HG02938 (cell line): Measurements from ENCODE around the gene CPSF4L.

Experiments
- ATAC-seq: cut with Tn5 transposase; IDR thresholded peaks from one replicate; pipeline ENCODE4 v1.9.1; 2021; ENCODE audit warnings: mild to moderate bottlenecking, moderate library complexity; ENCODE audit not compliant: unreplicated experiment

The CPSF4L gene

DNA sequence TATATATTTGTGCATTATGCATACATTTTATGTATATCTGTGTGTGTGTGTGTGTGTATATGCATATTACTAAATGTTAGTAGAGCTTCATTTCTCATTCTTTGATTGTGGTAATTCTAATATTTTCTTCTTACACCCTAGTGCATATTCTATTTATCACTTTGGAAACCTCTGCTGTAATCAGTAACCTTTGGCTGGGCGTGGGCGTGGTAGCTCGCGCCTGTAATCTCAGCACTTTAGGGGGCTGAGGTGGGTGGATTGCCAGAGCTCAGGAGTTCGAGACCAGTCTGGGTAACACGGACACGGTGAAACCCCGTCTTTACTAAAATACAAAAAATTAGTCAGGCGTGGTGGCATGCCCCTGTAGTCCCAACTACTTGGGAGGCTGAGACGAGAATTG lies 26.9 kb downstream of the CPSF4L start:
- ATAC-seq, result no peak

GRCh38 chr17:73232587-73233373 lies 28.9 kb downstream of the CPSF4L start:
- no peak for ATAC-seq

DNA sequence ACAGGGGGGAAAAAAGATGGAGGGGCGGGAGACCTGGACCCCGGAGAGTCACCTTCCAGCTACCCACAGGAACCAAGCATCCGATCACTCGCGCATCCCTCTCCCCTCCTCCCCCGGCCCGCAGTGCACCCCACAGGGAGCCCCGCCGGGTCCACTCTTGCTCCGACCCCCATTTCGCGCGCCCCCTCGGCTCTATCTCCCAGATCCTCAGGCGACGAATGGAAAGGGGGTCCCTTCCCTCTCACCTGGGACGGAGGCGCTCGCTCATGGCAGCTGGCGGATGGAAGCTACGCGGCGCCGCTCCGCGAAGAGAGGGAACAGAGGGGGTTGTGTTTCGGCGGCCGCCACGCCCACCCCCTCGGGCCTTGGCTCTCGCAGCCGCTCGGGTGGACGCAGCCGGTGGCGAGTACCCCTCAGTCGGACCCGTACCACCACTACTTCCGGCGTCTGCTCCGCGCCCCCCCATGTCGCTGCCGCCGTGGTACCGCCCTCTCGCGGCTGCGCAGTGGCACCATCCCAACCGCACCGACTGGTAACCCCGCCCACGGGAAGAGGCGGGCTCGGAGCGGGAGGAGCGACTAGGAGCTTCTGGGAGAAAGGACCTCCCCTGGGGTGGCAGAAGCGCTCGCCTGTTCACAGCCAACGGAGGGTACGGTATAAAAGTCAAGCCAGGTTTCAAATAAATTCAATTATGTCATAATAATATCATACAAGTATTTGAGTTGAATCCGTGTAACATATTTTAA lies 29.7 kb downstream of the CPSF4L start:
- ATAC-seq, result peak; percentile 72

GRCh38 chr17:73231395-73231794 lies 30.3 kb downstream of the CPSF4L start:
- ATAC-seq, result no peak

- no peak for ATAC-seq
Measured at GRCh38 chr17:73230088-73230487, 31.6 kb downstream of the CPSF4L start.

- ATAC-seq, result no peak
Measured at GRCh38 chr17:73228748-73229236, 32.9 kb downstream of the CPSF4L start.

DNA sequence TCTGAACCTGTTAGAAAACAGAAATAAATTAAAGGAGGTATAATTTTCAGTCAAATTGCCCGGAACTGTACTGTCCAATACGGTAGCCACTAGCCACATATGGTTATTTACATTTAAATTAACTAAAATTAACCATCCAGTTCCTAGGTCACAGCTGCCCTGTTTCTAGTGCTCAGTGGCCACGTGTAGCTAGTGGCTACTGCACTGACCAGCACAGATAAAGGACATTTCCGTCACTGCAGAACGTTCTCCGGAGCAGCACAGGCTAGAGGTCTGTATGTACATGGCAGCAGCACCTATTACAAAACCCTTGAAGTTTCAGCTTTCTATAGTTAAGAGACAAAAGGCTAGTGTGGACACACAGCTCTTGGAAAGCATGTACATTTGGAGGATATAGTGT lies 33.7 kb downstream of the CPSF4L start:
- ATAC-seq, result no peak

DNA sequence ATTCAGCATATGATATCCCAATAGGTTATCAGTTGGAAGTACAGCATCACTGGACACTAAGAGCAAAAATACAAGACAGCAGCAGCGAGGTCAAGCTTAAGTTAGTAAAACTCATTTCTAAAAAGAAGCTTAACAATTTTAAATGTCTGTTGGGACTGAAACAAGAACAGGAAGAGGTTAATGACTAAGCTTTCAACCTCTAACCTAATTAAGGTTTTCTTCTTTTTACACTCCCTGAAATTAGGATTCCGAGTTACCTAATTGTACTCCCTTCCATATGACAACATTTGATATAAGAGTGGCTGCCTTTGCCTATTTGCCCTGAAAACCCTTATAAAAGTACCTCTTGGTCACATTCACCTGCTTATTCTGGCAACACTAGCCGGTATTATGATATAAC lies 34.3 kb downstream of the CPSF4L start:
- no peak for ATAC-seq

GRCh38 chr17:73226556-73227172 lies 35.0 kb downstream of the CPSF4L start:
- no peak for ATAC-seq

GRCh38 chr17:73224663-73225305 lies 36.9 kb downstream of the CPSF4L start:
- ATAC-seq, result no peak

DNA sequence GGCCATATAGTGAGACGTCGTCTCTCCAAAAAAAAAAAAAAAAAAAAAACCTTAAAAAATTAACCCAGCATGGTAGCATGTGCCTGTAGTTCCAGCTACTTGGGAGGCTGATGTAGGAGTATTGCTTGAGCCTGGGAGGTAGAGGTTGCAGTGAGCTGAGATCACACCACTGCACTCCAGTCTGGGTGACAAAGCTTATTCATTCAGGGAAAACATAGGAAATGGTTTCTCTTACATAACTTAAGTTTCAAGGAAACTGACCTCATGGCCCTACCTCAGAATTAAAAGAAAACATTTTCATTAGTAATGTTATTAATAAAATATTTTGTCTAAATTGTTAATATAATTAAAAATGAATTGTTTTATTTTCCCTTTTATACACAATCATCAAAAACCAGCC lies 37.4 kb downstream of the CPSF4L start:
- no peak for ATAC-seq

DNA sequence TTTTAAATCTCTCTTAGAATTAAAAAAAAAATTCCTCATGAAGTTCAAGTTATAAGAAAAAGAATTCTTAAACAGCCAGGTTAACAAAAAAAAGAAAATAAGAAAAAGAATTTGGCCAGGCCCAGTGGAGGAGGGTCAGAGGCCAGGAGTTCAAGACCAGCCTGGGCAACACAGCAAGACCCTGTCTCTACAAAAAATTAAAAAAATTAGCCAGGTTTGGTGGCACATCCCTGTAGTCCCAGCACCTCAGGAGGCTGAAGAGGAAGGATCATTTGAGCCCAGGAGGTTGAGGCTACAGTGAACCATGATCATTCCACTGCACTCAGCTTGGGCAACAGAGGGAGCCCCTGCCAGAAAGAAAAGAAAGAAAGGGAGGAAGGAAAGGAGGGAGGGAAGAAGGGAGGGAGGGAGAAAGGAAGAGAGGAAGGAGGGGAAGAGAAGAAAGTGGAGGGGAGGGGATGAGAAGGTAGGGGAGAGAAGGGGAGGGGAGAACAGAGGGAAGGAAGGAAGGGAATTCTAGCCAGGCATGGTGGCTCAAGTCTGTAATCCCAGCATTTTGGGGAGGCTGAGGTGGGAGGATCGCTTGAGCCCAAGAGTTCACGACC lies 38.0 kb downstream of the CPSF4L start:
- ATAC-seq, result no peak

GRCh38 chr17:73215447-73215846 lies 46.2 kb downstream of the CPSF4L start:
- no peak for ATAC-seq

- ATAC-seq, result no peak
Measured at GRCh38 chr17:73214851-73215250, 46.8 kb downstream of the CPSF4L start.

GRCh38 chr17:73214008-73214407 lies 47.7 kb downstream of the CPSF4L start:
- no peak for ATAC-seq

DNA sequence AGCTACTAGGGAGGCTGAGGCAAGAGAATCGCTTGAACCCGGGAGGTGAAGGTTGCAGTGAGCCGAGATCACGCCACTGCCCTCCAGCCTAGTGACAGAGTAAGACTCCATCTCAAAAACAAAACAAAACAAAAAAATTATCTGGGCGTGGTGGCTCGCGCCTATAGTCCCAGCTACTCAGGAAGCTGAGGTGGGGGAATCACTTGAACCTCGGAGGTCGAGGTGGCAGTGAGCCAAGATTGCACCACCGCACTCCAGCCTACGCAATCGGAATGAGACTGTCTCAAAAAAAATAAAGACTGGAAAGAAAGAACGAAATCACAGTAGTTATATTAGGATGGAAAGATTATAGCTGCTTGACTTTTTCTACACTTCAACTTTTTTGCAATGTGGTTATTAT lies 49.9 kb downstream of the CPSF4L start:
- ATAC-seq, result no peak

- ATAC-seq, result no peak
Measured at GRCh38 chr17:73210002-73210678, 51.5 kb downstream of the CPSF4L start.

DNA sequence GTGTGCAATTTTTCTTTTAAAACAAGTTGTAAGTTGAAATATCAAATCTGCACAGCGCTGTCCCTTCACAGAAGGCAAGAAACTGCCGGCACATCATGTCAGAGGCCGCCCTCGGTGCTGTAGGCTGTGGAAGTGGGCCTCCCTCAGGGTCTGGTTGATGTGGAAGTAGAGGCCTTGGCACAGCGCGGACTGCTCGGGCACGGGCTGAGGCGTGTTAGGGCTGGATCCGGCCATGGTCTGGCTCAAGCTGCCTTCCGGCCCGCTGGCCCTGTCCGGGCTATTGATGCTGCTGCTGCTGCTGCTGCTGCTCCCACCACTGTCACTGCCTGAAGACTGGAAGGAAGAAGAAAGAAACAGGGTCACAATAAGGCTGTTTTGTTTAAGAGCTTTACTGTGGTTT lies 52.2 kb downstream of the CPSF4L start:
- no peak for ATAC-seq

GRCh38 chr17:73208139-73208827 lies 53.4 kb downstream of the CPSF4L start:
- ATAC-seq, result no peak
